Testis (tissue), 2 donors: ENCODE measurements around the gene MSI2.

Experiments used
- CTCF ChIP-seq, 3 experiments: fragments of 450-650 bp in 2 of 3; fragments of 200-600 bp in 1 of 3; sonication (generic) in 1 of 3; IDR thresholded peaks; one replicate each; pipeline ENCODE4 v1.5.1; 2016 to 2019; ENCODE audit warnings: antibody characterized with exemption in 3 of 3, mild to moderate bottlenecking in 2 of 3, moderate library complexity in 1 of 3
- POLR2A ChIP-seq: fragments of 450-650 bp; IDR thresholded peaks from one replicate; pipeline ENCODE4 v1.6.1; 2017; ENCODE audit warnings: antibody characterized with exemption, mild to moderate bottlenecking, moderate library complexity

- TF ChIP-seq CTCF (IDR thresholded peaks at IDR 0.05) (no peak), POLR2A (no peak)
Observed at GRCh38 chr17:57705921-57706695, 449.8 kb downstream of the MSI2 start.
